GM21619 (cell line): ENCODE data around the gene NHP2.

Source experiments
- ATAC-seq: cut with Tn5 transposase; IDR thresholded peaks from one replicate; pipeline ENCODE4 v1.9.1; 2021; ENCODE audit not compliant: unreplicated experiment

NHP2 gene

DNA sequence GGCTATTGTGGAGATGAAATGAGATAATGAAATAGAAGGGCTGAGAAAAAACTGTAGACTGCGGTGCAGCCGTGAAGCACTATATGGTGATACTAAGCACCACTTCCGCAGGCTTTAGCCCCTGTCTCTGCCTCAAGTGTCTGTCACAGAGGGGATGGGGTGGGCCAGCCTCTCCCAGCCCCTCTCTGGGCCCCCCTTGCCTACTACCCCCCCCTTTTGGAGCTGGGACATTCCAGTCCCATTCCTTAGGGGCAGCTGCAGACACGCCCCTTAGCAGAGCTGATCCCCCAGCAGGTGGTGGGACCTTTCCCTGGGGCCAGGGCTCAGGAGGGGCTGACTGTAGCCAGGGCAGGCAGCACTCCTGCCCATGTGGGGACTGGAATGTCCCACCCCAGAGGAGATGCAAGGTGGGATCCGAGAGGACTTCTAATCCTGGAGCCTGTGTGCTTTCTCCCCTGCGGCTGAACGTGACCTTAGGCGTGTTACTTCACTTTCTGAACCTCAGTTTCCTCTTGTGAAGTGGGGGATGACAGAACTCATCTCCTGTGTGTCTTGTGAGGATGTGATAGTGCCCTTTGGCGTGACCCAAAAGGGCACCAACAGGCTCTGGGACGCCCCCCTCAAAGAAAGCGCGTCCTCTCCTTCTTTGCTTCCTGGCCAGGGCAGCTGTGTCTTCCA, 38.4 kb downstream of the NHP2 start:
- no peak for ATAC-seq

DNA sequence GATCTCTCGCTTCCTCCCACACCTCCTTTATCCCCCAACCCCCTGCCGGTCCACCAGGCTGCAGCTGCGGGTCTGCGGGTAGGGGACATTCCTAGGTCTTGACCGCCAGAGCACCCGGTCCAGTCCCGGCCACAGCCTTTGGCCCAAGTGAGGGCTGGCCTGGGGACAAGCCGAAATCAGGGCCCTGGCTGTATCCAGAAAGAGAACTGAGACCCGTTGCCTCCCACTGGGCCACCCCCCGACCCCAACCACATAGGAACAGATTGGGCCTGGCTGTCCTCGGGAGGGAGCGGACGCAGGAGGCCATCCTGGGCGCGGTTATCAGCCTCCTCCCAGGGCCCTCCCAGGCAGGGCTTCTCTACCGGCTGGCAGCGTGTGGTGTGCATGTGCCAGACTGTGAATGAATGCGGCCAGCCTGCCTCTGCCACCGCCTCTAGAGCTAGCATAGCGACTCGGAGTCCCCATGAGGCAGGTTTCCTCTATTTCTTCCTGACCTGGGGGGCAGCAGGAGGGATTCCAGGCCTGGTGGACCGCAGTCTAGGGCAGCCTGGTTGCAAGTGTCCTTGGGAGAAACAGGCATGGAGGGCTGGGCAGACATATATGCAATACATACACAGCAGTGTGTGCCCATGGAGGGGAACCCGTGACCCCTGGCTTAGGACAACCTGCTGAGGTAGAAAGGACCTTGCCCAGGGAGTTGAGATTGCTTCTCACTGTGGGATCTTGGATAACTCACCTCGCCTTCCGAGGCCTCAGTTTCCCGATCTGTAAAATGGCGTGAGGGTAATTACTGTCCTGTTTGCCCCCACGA, 39.2 kb downstream of the NHP2 start:
- no peak for ATAC-seq

GRCh38 chr5:178113841-178114324, 39.8 kb downstream of the NHP2 start:
- no peak for ATAC-seq

- ATAC-seq, result peak; percentile 53
Measured at GRCh38 chr5:178113141-178113787, 40.4 kb downstream of the NHP2 start, which contains the start of gene N4BP3. N4BP3 (plus strand) TSS chr5:178113532; CDS start chr5:178119584, 6,052 bp downstream.

DNA sequence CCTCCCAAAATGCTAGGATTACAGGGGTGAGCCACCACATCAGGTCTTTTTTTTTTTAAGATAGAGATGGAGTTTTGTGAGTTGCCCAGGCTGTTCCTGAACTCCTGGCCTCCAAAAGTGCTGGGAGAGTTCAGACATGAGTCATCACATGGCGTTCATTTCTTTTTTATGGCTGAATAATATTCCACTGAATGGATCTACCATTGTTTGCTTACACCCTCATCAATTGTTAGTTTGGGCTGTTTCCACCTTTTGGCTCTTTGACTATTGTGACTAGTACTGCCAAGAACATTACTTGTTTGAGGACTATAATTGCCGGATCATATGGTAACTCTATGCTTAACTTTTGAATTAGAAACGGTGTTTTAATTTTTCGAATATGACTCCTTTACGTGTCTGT, 41.1 kb downstream of the NHP2 start:
- no peak for ATAC-seq

GRCh38 chr5:178111925-178112324, 41.8 kb downstream of the NHP2 start:
- no peak for ATAC-seq

DNA sequence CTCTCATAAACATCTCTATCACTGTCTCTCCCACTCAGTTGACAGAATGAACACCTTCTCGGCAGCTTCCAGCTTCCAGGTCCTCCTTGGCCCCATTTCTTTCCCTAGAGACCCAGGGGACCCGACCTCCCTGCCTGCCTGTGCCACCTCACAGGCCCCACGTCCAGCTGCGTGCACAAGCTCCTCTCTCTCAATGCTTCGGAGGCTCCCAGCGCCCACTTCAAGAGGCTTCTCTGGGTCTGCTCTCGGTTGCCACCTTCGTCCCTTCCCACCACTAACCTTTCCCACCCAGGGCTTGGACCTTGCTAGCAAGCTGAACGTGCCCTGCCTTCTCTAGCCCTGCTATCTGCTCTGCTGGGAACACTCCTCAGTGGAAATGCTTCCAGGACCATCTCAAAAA, 43.2 kb downstream of the NHP2 start:
- ATAC-seq, result no peak

DNA sequence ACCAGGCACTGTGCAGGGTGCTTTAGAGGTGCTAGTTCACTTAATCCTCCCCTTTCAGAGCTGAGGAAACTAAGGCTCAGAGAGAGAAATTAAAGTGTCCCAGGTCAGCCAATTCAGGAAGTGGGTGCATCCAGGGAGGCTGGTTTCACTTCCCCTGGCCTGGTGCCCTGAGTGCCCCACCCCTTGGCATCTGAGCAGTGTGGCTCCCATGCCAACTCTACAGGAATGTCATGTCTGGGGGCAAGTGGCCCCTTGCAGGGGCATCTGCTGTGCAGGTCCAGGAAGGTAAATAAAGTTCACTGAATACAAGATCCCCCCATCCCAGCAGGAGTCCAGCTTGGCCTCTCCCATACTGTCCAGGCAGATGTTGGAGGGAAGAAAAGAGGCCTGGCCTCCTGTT, 44.7 kb downstream of the NHP2 start:
- ATAC-seq, result no peak

- no peak for ATAC-seq
Measured at GRCh38 chr5:178108446-178108845, 45.2 kb downstream of the NHP2 start.

DNA sequence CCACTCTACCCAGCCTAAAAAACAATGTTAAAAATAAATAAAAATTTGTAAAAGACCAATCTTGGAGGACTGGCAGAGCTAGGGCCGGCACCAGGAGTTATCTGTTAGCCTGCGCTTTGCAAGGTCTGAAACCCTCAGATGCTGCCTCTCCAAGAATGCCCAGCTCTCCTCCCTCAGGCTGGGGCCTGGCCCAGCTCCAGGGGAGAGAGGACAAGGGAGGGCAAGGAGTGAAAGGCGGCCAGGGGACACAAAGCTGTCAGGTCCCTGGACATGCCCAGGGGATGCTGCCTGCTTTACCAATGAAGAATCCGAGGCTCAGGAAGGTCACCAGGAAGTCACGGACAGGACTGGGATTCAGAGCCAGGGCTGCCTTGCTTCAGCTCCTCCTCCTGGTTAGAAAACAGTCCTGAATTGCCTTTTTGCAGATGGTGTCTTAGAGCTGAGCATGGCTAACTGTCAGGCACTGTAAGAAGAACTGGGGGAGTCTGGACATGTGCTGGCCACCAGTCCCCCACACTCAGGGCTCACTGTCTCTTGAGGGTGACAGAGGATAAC, 45.9 kb downstream of the NHP2 start:
- no peak for ATAC-seq

DNA sequence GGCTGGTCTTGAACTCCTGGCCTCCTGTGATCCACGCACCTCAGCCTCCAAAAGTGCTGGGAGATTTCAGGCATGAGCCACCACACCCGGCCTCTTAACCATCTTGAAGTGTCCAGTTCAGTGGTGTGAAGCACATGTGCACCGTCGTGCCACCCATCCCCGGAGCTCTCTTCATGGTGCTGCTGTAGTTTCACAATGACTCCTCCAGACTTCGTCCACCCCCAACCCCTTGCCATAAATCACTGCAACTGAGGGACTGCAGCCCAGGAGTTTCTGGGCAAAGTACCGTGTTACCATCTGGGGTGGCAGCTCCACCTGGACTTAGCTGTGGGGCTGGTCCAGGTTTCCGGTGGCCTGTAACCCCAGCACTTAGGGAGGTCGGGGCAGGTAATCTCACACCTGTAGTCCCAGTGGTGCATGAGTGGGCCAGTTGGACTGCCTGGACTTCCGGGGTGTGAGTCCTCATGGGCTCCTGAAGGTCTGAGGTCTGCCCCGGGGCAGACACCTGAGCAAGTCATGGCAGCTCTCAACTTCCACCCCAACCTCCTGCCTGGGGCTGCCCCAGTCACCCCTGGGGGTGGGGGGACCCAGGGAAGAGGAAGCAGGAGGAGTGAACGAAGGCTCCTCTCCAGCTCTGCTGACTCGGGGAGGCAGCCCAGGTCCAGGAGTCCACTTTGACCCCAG, 47.0 kb downstream of the NHP2 start:
- ATAC-seq, result peak; percentile 69

DNA sequence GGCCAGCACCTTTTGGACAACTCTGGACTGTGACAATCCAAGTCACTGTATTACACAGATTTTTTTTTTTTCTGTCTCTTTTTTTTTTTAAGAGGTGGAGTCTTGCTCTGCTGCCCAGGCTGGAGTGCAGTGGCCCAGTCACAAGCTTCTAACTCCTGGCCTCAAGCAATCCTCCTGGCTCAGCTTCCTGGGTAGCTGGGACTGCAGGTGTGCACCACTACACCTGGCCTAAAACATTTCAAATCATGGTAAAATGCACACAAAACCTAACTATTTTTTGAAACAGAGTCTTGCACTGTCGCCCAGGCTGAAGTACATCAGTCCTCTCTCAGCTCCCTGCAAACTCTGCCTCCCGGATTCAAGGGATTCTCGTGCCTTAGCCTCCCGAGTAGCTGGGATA, 47.6 kb downstream of the NHP2 start:
- no peak for ATAC-seq

- no peak for ATAC-seq
Measured at GRCh38 chr5:178104492-178104891, 49.2 kb downstream of the NHP2 start.

DNA sequence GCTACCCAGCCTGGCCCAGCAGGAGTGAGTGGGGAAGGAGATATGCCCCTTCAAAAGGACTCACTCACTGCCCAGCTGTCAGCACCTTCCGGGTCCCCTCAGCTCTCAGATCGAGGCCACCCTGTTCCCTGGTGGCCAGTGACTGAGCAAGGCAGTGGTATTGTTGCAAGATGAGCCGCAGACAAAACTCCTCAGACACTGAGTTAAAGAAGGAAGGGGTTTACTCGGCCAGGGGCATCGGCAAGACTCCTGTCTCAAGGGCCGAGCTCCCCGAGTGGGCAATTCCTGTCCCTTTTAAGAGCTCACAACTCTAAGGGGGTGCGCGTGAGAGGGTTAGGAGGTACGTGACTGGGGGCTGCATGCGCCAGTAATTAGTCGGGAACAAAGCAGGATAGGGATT, 50.1 kb downstream of the NHP2 start:
- no peak for ATAC-seq
